ENCODE measurements around the gene FAM241A. TPM values are rescaled to one million over a fixed set of nuclear protein-coding genes. Genes with fewer than 3 reads are reported as not detected.

Gene FAM241A
- total and polyA plus RNA-seq, 2 donors (not counting 3 experiments of a cell fraction or from before 2014, with no cell fraction given): 3.2 to 9.1 TPM

DNA sequence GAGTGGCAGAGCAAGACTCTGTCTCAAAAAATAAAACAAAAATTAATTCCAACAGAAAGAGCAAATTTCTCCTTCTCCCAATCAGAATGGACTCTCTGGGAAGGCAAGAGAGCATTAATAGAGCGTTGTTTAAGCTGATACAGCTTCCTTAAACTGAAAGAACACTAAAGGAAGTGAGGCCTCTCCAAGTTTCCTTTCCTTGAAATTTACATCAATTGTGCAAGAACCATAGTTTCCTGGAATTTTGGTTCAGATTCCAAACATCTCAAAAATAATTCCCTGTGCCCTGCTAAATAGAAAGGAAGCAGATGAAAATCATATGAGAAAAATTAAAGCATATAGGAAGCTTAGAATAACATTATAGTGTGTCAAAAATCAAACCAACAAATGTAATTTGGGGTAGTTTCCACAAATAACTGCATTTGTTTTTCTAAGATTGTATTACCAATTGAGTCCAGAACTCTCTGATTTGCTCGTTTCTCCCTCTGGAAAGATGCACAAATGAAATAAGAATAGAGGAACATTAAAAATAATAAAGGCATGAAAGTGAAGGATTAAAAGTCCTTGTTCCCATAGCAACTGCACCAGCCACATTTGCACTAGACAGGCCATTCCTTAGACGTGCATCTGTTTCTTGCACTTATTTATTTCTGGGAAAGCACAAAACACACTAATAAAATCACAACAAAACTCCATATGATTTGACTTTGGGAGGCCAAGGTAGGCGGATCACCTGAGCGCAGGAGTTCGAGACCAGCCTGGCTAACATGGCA, 3.7 kb upstream of the FAM241A start:
- FAIRE-seq: peak; percentile 69
- intact Hi-C loops (cut with micrococcal nuclease): loop anchor here (2.0 to 10.0 kb wide), 2 partner anchors 15 to 1873 kb away; no protein-coding TSS in a partner anchor
- POLR2A ChIA-PET: interaction anchor here (0.6 to 0.7 kb wide), 2 partner anchors 33 to 1391 kb away, joined by 3 read pairs; no protein-coding TSS in a partner anchor
- DNase-seq (ENCODE audit: low read depth, low spot score): peak; percentile 64
- Histone ChIP-seq H3K27ac (ENCODE audit: insufficient read depth, low read depth, low read length) (peak overlapping the region; percentile 31), H3K9me3 (replicated peaks; ENCODE audit: control insufficient read depth, insufficient read depth, low read length) (no peaks in the 10 kb centered on the region), H3K36me3 (ENCODE audit: control insufficient read depth in 2 of 2, extremely low read depth in 1 of 2, insufficient read depth in 2 of 2, low read length in 2 of 2) (no peaks in the 10 kb centered on the region), H3K9ac (replicated peaks; ENCODE audit: extremely low read depth, insufficient read depth, low read length) (no peak overlapping the region), H3K27me3 (ENCODE audit: control insufficient read depth in 2 of 2, insufficient read depth in 2 of 2, low read length in 2 of 2) (no peaks in the 10 kb centered on the region), H3K79me2 (ENCODE audit: control insufficient read depth, insufficient read depth, low read length) (peaks cover 9% of the 10 kb centered on the region), H3K9me1 (replicated peaks; ENCODE audit: control insufficient read depth, extremely low read depth, insufficient read depth, low read length) (no peaks in the 10 kb centered on the region), H4K20me1 (replicated peaks; ENCODE audit: control insufficient read depth, extremely low read depth, insufficient read depth, low read length) (no peaks in the 10 kb centered on the region), H3K4me3 (replicated peaks in 1 of 3; ENCODE audit: insufficient read depth in 1 of 3, low read depth in 1 of 3, low read length in 3 of 3) (peak overlapping the region in 1 of 3 experiments; percentile 49), H3K4me2 (ENCODE audit: insufficient read depth, low read length) (peak overlapping the region; percentile 87), H3K4me1 (ENCODE audit: control insufficient read depth, extremely low read depth, insufficient read depth, low read length) (peaks cover 10% of the 10 kb centered on the region), H2AFZ (ENCODE audit: low read depth, low read length) (peak overlapping the region; percentile 95)
- no TSS peak for BruUV-seq (replicated peaks)
- TF ChIP-seq, protein P1, sequence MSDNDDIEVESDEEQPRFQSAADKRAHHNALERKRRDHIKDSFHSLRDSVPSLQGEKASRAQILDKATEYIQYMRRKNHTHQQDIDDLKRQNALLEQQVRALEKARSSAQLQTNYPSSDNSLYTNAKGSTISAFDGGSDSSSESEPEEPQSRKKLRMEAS (IDR thresholded peaks at IDR 0.05; ENCODE audit: insufficient read depth, insufficient read length): no peak
- TF ChIP-seq POLR2A (IDR thresholded peaks at IDR 0.05; ENCODE audit: low read depth, low read length) (no peak), JUN (IDR thresholded peaks at IDR 0.05; ENCODE audit: borderline replicate concordance, insufficient read depth, insufficient read length, low read depth) (no peak), GATA2 (IDR thresholded peaks at IDR 0.05; ENCODE audit: insufficient read depth, insufficient read length, low read depth, low read length) (no peak), EZH2 (IDR thresholded peaks at IDR 0.05; ENCODE audit: borderline replicate concordance, low read depth, low read length, severe bottlenecking) (no peak)
- TF ChIP-seq, protein P2, sequence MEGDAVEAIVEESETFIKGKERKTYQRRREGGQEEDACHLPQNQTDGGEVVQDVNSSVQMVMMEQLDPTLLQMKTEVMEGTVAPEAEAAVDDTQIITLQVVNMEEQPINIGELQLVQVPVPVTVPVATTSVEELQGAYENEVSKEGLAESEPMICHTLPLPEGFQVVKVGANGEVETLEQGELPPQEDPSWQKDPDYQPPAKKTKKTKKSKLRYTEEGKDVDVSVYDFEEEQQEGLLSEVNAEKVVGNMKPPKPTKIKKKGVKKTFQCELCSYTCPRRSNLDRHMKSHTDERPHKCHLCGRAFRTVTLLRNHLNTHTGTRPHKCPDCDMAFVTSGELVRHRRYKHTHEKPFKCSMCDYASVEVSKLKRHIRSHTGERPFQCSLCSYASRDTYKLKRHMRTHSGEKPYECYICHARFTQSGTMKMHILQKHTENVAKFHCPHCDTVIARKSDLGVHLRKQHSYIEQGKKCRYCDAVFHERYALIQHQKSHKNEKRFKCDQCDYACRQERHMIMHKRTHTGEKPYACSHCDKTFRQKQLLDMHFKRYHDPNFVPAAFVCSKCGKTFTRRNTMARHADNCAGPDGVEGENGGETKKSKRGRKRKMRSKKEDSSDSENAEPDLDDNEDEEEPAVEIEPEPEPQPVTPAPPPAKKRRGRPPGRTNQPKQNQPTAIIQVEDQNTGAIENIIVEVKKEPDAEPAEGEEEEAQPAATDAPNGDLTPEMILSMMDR (IDR thresholded peaks at IDR 0.05; ENCODE audit: extremely low read depth in 1 of 2, insufficient read depth in 1 of 2, low read depth in 1 of 2, low read length in 2 of 2): no peak
- CTCF ChIA-PET: interaction anchor here (0.7 to 3.1 kb wide), 7 partner anchors 11 to 47 kb away, joined by 3 to 17 read pairs (median 3); no protein-coding TSS in a partner anchor
- dilution Hi-C loops (cut with MboI; ENCODE audit: extremely low pct_ligation_motif_present, low sequenced_read_pairs): no loop called here

Data from endothelial cell of umbilical vein (primary cell).